HepG2 (cell line): ENCODE data around the gene SOX9. TPM values are rescaled to one million over a fixed set of nuclear protein-coding genes. Genes with fewer than 3 reads are reported as not detected.

Source experiments
- CEBPB ChIP-seq: IDR thresholded peaks from 2 replicates; pipeline ENCODE4 v1.6.1; 2011; ENCODE audit warnings: low read depth, low read length, improper control_type of control experiment, borderline replicate concordance
- ETV6 ChIP-seq: sonication (generic); formaldehyde crosslinking; conservative IDR thresholded peaks from 2 replicates; pipeline ENCODE4 v1.4.0; 2020; ENCODE audit warnings: missing genetic modification reagents
- HES4 ChIP-seq: sonication (generic); formaldehyde crosslinking; IDR thresholded peaks from 2 replicates; pipeline ENCODE4 v1.9.0; 2021; ENCODE audit warnings: mild to moderate bottlenecking, missing genetic modification reagents, borderline replicate concordance
- IRX3 ChIP-seq: sonication (generic); formaldehyde crosslinking; IDR thresholded peaks from 2 replicates; pipeline ENCODE4 v1.8.1; 2023; ENCODE audit warnings: mild to moderate bottlenecking, low read depth, missing genetic modification reagents, borderline replicate concordance
- KAT2B ChIP-seq: fragments of 150-350 bp; IDR thresholded peaks from 2 replicates; pipeline ENCODE4 v1.6.1; 2014; ENCODE audit warnings: low read depth, low read length, borderline replicate concordance
- KDM5B ChIP-seq: sonication (generic); formaldehyde crosslinking; IDR thresholded peaks from 2 replicates; pipeline ENCODE4 v1.4.0; 2020; ENCODE audit warnings: missing genetic modification reagents, mild to moderate bottlenecking, borderline replicate concordance
- PHB2 ChIP-seq: fragments of 450-650 bp; IDR thresholded peaks from 2 replicates; pipeline ENCODE4 v1.6.1; 2018; ENCODE audit not compliant: partially characterized antibody
- PTBP1 ChIP-seq: fragments of 200-400 bp; formaldehyde crosslinking; IDR thresholded peaks from 2 replicates; pipeline ENCODE4 v1.6.1; 2018; ENCODE audit warnings: low read length, low read depth; ENCODE audit not compliant: poor library complexity, severe bottlenecking
- REPIN1 ChIP-seq: sonication (generic); formaldehyde crosslinking; IDR thresholded peaks from 2 replicates; pipeline ENCODE4 v1.8.0; 2022; ENCODE audit warnings: missing genetic modification reagents, low read depth, mild to moderate bottlenecking, borderline replicate concordance
- RORA ChIP-seq: sonication (generic); formaldehyde crosslinking; IDR thresholded peaks from 2 replicates; pipeline ENCODE4 v1.5.0; 2020; ENCODE audit warnings: mild to moderate bottlenecking, missing genetic modification reagents, moderate library complexity
- SETDB1 ChIP-seq: sonication (generic); formaldehyde crosslinking; IDR thresholded peaks from 2 replicates; pipeline ENCODE4 v1.5.1; 2020; ENCODE audit warnings: missing genetic modification reagents, mild to moderate bottlenecking, borderline replicate concordance
- ZNF350 ChIP-seq: sonication (generic); formaldehyde crosslinking; IDR thresholded peaks from 2 replicates; pipeline ENCODE4 v1.4.0; 2020; ENCODE audit warnings: mild to moderate bottlenecking, low read depth, missing genetic modification reagents, borderline replicate concordance
- ZNF446 ChIP-seq: sonication (generic); formaldehyde crosslinking; IDR thresholded peaks from 2 replicates; pipeline ENCODE4 v1.5.0; 2020; ENCODE audit warnings: mild to moderate bottlenecking, missing genetic modification reagents
- polyA plus RNA-seq, 8 experiments: library from polyadenylated mRNA; depleted of rRNA in 3 of 8; stranded (reverse) in 7 of 8; unstranded in 1 of 8; fragments of >200 nt; fragmentation: Illumina TruSeq in 4 of 8; extraction: Trizol in 4 of 8; gene quantifications; 2 replicates each; pipeline versions ENCODE4 v1.2.1 to v1.2.3, GENCODE V29; 2011 to 2016; ENCODE audit warnings: low read depth in 4 of 8, missing spikeins in 1 of 8, mixed read lengths in 1 of 8; ENCODE audit not compliant: insufficient read depth in 1 of 8
- total RNA-seq, 5 experiments: library from RNA; depleted of rRNA; stranded (reverse); fragments of >200 nt; fragmentation: Illumina TruSeq; extraction: Trizol; gene quantifications; 2 replicates each; pipeline ENCODE4 v1.2.3, GENCODE V29; 2016; ENCODE audit warnings: low read depth in 1 of 5
- TF ChIP-seq, protein P1 (sequence below): sonication (generic); formaldehyde crosslinking; IDR thresholded peaks from 2 replicates; pipeline ENCODE4 v1.4.0; 2020; ENCODE audit warnings: mild to moderate bottlenecking, missing genetic modification reagents
- TF ChIP-seq, protein P2 (sequence below): IDR thresholded peaks from 2 replicates; pipeline ENCODE4 v1.6.1; 2012; ENCODE audit warnings: low read length, improper control_type of control experiment
- TF ChIP-seq, protein P3 (sequence below): sonication (generic); formaldehyde crosslinking; IDR thresholded peaks from 2 replicates; pipeline ENCODE4 v1.4.0; 2020; ENCODE audit warnings: missing genetic modification reagents
- TF ChIP-seq, protein P4 (sequence below): IDR thresholded peaks from 2 replicates; pipeline ENCODE4 v1.6.1; 2018; ENCODE audit warnings: missing genetic modification reagents
- TF ChIP-seq, protein P5 (sequence below): sonication (generic); formaldehyde crosslinking; IDR thresholded peaks from 2 replicates; pipeline ENCODE4 v1.8.1; 2023; ENCODE audit warnings: mild to moderate bottlenecking, moderate library complexity, missing genetic modification reagents

SOX9 gene
- total and polyA plus RNA-seq, 2 of the 13 experiments (the other 11 are each of a cell fraction or from before 2014, with no cell fraction given), result 16.1 to 27.6 TPM

GRCh38 chr17:72119873-72120641 lies 763 bp upstream of the SOX9 start (continued):
- no peak for TF ChIP-seq HES4 (CRISPR knock-in tag)
- TF ChIP-seq ZNF350, result peak; percentile 59; the same call in 1 of the 2 replicates
- TF ChIP-seq REPIN1 (CRISPR knock-in tag), result peak; percentile 64; the same call in 1 of the 2 replicates
- TF ChIP-seq, protein P1, sequence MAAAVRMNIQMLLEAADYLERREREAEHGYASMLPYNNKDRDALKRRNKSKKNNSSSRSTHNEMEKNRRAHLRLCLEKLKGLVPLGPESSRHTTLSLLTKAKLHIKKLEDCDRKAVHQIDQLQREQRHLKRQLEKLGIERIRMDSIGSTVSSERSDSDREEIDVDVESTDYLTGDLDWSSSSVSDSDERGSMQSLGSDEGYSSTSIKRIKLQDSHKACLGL (CRISPR knock-in tag), result peak; percentile 32; the same call in 1 of the 2 replicates
- TF ChIP-seq ZNF446, result no peak
- no peak for TF ChIP-seq SETDB1 (CRISPR knock-in tag)
- no peak for TF ChIP-seq PHB2
- TF ChIP-seq, protein P2, sequence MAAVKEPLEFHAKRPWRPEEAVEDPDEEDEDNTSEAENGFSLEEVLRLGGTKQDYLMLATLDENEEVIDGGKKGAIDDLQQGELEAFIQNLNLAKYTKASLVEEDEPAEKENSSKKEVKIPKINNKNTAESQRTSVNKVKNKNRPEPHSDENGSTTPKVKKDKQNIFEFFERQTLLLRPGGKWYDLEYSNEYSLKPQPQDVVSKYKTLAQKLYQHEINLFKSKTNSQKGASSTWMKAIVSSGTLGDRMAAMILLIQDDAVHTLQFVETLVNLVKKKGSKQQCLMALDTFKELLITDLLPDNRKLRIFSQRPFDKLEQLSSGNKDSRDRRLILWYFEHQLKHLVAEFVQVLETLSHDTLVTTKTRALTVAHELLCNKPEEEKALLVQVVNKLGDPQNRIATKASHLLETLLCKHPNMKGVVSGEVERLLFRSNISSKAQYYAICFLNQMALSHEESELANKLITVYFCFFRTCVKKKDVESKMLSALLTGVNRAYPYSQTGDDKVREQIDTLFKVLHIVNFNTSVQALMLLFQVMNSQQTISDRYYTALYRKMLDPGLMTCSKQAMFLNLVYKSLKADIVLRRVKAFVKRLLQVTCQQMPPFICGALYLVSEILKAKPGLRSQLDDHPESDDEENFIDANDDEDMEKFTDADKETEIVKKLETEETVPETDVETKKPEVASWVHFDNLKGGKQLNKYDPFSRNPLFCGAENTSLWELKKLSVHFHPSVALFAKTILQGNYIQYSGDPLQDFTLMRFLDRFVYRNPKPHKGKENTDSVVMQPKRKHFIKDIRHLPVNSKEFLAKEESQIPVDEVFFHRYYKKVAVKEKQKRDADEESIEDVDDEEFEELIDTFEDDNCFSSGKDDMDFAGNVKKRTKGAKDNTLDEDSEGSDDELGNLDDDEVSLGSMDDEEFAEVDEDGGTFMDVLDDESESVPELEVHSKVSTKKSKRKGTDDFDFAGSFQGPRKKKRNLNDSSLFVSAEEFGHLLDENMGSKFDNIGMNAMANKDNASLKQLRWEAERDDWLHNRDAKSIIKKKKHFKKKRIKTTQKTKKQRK, result no peak
- no peak for TF ChIP-seq ETV6
- TF ChIP-seq, protein P3, sequence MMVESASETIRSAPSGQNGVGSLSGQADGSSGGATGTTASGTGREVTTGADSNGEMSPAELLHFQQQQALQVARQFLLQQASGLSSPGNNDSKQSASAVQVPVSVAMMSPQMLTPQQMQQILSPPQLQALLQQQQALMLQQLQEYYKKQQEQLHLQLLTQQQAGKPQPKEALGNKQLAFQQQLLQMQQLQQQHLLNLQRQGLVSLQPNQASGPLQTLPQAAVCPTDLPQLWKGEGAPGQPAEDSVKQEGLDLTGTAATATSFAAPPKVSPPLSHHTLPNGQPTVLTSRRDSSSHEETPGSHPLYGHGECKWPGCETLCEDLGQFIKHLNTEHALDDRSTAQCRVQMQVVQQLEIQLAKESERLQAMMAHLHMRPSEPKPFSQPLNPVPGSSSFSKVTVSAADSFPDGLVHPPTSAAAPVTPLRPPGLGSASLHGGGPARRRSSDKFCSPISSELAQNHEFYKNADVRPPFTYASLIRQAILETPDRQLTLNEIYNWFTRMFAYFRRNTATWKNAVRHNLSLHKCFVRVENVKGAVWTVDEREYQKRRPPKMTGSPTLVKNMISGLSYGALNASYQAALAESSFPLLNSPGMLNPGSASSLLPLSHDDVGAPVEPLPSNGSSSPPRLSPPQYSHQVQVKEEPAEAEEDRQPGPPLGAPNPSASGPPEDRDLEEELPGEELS (CRISPR knock-in tag), result 0 out of 2 replicates have a peak, but pooled peaks have one; percentile 14
- no peak; the same call in 1 of the 2 replicates for TF ChIP-seq CEBPB
- TF ChIP-seq IRX3, result no peak
- no peak for TF ChIP-seq KAT2B
- no peak for TF ChIP-seq PTBP1
- no peak for TF ChIP-seq RORA (CRISPR knock-in tag)
- TF ChIP-seq, protein P4, sequence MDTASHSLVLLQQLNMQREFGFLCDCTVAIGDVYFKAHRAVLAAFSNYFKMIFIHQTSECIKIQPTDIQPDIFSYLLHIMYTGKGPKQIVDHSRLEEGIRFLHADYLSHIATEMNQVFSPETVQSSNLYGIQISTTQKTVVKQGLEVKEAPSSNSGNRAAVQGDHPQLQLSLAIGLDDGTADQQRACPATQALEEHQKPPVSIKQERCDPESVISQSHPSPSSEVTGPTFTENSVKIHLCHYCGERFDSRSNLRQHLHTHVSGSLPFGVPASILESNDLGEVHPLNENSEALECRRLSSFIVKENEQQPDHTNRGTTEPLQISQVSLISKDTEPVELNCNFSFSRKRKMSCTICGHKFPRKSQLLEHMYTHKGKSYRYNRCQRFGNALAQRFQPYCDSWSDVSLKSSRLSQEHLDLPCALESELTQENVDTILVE (CRISPR knock-in tag), result 0 out of 2 replicates have a peak, but pooled peaks have one; percentile 28
- peak; percentile 90 for TF ChIP-seq KDM5B (CRISPR knock-in tag)
- TF ChIP-seq, protein P5, sequence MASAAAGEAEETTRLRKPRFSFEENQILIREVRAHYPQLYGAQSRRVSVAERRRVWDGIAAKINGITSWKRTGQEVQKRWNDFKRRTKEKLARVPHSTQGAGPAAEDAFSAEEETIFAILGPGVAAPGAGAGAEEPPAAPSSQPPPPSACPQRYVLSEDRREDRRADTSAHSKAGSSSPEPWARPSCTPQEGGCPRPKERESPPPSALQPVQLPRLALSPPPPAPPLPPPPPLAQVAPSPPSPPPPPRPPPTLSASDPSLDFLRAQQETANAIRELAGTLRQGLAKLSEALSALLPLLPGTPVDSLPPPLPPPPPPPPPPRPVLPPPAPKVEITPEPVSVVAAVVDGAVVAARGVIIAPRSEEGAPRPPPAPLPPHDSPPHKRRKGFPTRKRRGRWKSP (CRISPR knock-in tag), result peak; percentile 75
